Loucy (cell line): Measurements from ENCODE around the gene RCN2.

ENCODE experiments used
- H2AFZ ChIP-seq: fragments of 200-600 bp; sonication (generic); 2 replicates; pipeline ENCODE4 v1.6.0; 2016; ENCODE audit warnings: antibody characterized with exemption, mild to moderate bottlenecking, low read length, moderate library complexity
- H3F3A ChIP-seq: fragments of 200-600 bp; 2 replicates; pipeline ENCODE4 v1.6.0; 2016; ENCODE audit warnings: antibody characterized with exemption, low read depth, mild to moderate bottlenecking
- H3K27me3 ChIP-seq: fragments of 200-600 bp; sonication (generic); 2 replicates; pipeline ENCODE4 v1.6.1; 2014; ENCODE audit warnings: low read length, mild to moderate bottlenecking; ENCODE audit not compliant: insufficient read depth, poor library complexity, severe bottlenecking
- H3K36me3 ChIP-seq: fragments of 200-600 bp; sonication (generic); 2 replicates; pipeline ENCODE4 v1.6.1; 2016; ENCODE audit warnings: low read length; ENCODE audit not compliant: insufficient read depth
- H3K4me1 ChIP-seq: fragments of 200-600 bp; sonication (generic); 2 replicates; pipeline ENCODE4 v1.5.1; 2014; ENCODE audit warnings: low read length, mild to moderate bottlenecking; ENCODE audit not compliant: insufficient read depth, poor library complexity, severe bottlenecking
- H3K4me2 ChIP-seq: fragments of 200-600 bp; sonication (generic); 2 replicates; pipeline ENCODE4 v1.6.0; 2014; ENCODE audit warnings: antibody characterized with exemption, low read length, low read depth, mild to moderate bottlenecking; ENCODE audit not compliant: poor library complexity, severe bottlenecking
- H3K4me3 ChIP-seq: fragments of 200-600 bp; sonication (generic); 2 replicates; pipeline ENCODE4 v1.5.1; 2014; ENCODE audit warnings: low read length, mild to moderate bottlenecking, mixed read lengths; ENCODE audit not compliant: poor library complexity, severe bottlenecking
- H3K79me2 ChIP-seq: fragments of 200-600 bp; sonication (generic); 2 replicates; pipeline ENCODE4 v1.6.1; 2014; ENCODE audit warnings: low read length; ENCODE audit not compliant: insufficient read depth
- H3K9ac ChIP-seq: fragments of 200-600 bp; sonication (generic); 2 replicates; pipeline ENCODE4 v1.6.0; 2014; ENCODE audit warnings: mild to moderate bottlenecking, low read depth, low read length, moderate library complexity; ENCODE audit not compliant: poor library complexity, severe bottlenecking
- H3K9me2 ChIP-seq: fragments of 200-600 bp; sonication (generic); replicated peaks from 2 replicates; pipeline ENCODE4 v1.6.1; 2016; ENCODE audit warnings: low read depth, low read length, mixed read lengths
- H3K9me3 ChIP-seq: fragments of 200-600 bp; sonication (generic); 2 replicates; pipeline ENCODE4 v1.6.1; 2014; ENCODE audit warnings: mild to moderate bottlenecking, antibody characterized with exemption, low read length, low read depth; ENCODE audit not compliant: insufficient read depth
- H4K20me1 ChIP-seq: fragments of 200-600 bp; sonication (generic); 2 replicates; pipeline ENCODE4 v1.6.0; 2014; ENCODE audit warnings: antibody characterized with exemption, low read length, mild to moderate bottlenecking; ENCODE audit not compliant: insufficient read depth, poor library complexity, severe bottlenecking
- CTCF ChIP-seq: fragments of 200-600 bp; sonication (generic); conservative IDR thresholded peaks from 2 replicates; pipeline ENCODE4 v1.5.1; 2014; ENCODE audit warnings: mild to moderate bottlenecking, antibody characterized with exemption, low read length
- EZH2phosphoT487 ChIP-seq: fragments of 200-600 bp; IDR thresholded peaks from 2 replicates; pipeline ENCODE4 v1.6.1; 2018; ENCODE audit warnings: antibody characterized with exemption, mild to moderate bottlenecking, moderate library complexity, borderline replicate concordance

Gene RCN2

GRCh38 chr15:76901965-76902364 lies 29.6 kb upstream of the RCN2 start:
- H3K4me1 ChIP-seq = peaks cover 24% of the 10 kb centered on the region
- no peak overlapping the region for H3K4me3 ChIP-seq
- H4K20me1 ChIP-seq = peaks cover 4% of the 10 kb centered on the region
- no peaks in the 10 kb centered on the region for H3K9me3 ChIP-seq
- peaks cover 16% of the 10 kb centered on the region; the same call in 1 of the 2 replicates for H3K79me2 ChIP-seq
- H3K9ac ChIP-seq = no peak overlapping the region
- no peaks in the 10 kb centered on the region for H3F3A ChIP-seq
- H3K27me3 ChIP-seq = no peaks in the 10 kb centered on the region
- H3K36me3 ChIP-seq = no peaks in the 10 kb centered on the region
- TF ChIP-seq CTCF = no peak
- no peak for TF ChIP-seq EZH2phosphoT487
- no peaks in the 10 kb centered on the region for H3K9me2 ChIP-seq
- no peak overlapping the region for H2AFZ ChIP-seq
- no peak overlapping the region for H3K4me2 ChIP-seq

- Histone ChIP-seq H3K9me2 (no peaks in the 10 kb centered on the region), H3K9ac (peak overlapping the region; percentile 45), H3F3A (no peaks in the 10 kb centered on the region), H3K36me3 (no peaks in the 10 kb centered on the region), H4K20me1 (peaks cover 4% of the 10 kb centered on the region), H3K4me2 (peak overlapping the region; percentile 90), H3K9me3 (no peaks in the 10 kb centered on the region), H3K27me3 (no peaks in the 10 kb centered on the region), H3K4me1 (peaks cover 24% of the 10 kb centered on the region), H3K79me2 (peaks cover 16% of the 10 kb centered on the region; the same call in 1 of the 2 replicates), H3K4me3 (peak overlapping the region; percentile 83), H2AFZ (no peak overlapping the region)
- no peak for TF ChIP-seq EZH2phosphoT487
- TF ChIP-seq CTCF = peak; percentile 82
These were observed 28.3 kb upstream of the RCN2 start for GRCh38 chr15:76903251-76903681.

GRCh38 chr15:76904461-76905012 lies 27.0 kb upstream of the RCN2 start:
- Histone ChIP-seq H3K4me3 (peak overlapping the region; percentile 83), H2AFZ (peak overlapping the region; percentile 98)
- TF ChIP-seq EZH2phosphoT487 (no peak), CTCF (no peak)

More at GRCh38 chr15:76904461-76905012, 27.0 kb upstream of the RCN2 start:
- Histone ChIP-seq H3K9ac (peak overlapping the region; percentile 78), H4K20me1 (peaks cover 4% of the 10 kb centered on the region), H3K4me1 (peaks cover 24% of the 10 kb centered on the region), H3F3A (no peaks in the 10 kb centered on the region), H3K4me2 (peak overlapping the region; percentile 90), H3K36me3 (no peaks in the 10 kb centered on the region), H3K9me2 (no peaks in the 10 kb centered on the region), H3K27me3 (no peaks in the 10 kb centered on the region), H3K79me2 (peaks cover 16% of the 10 kb centered on the region; the same call in 1 of the 2 replicates), H3K9me3 (no peaks in the 10 kb centered on the region)
